Mesodermal cell (in vitro differentiated cells): ENCODE measurements around the gene TBATA.

ENCODE experiments used
- H3K27ac ChIP-seq: 2 replicates; pipeline ENCODE4 v1.7.0; 2013; ENCODE audit warnings: mild to moderate bottlenecking, low read depth, low read length, moderate library complexity; ENCODE audit not compliant: severe bottlenecking
- H3K36me3 ChIP-seq: 2 replicates; pipeline ENCODE4 v1.7.1; 2013; ENCODE audit warnings: mild to moderate bottlenecking, low read length, moderate library complexity; ENCODE audit not compliant: control insufficient read depth, insufficient read depth
- H3K4me1 ChIP-seq: one replicate; pipeline ENCODE4 v1.7.1; 2013; ENCODE audit warnings: mild to moderate bottlenecking, low read length; ENCODE audit not compliant: insufficient read depth, control insufficient read depth, poor library complexity, severe bottlenecking
- H3K4me3 ChIP-seq: 2 replicates; pipeline ENCODE4 v1.7.0; 2013; ENCODE audit warnings: low read length, control low read depth, mild to moderate bottlenecking; ENCODE audit not compliant: insufficient read depth, poor library complexity, severe bottlenecking; ENCODE audit errors: extremely low read depth
- H3K9me3 ChIP-seq: 2 replicates; pipeline ENCODE4 v1.7.1; 2013; ENCODE audit warnings: mild to moderate bottlenecking, low read length, moderate library complexity; ENCODE audit not compliant: control insufficient read depth
- WGBS, 2 experiments: methylation state at CpG; one replicate each; pipeline ENCODE4 v1.1.5; 2013; ENCODE audit warnings: missing lambda C conversion rate in 2 of 2; ENCODE audit not compliant: insufficient coverage in 2 of 2; 5-methylcytosine and 5-hydroxymethylcytosine counted together

TBATA gene

GRCh38 chr10:70761031-70761601 lies 24.1 kb downstream of the TBATA start:
- Histone ChIP-seq H3K9me3 (peaks cover 11% of the 10 kb centered on the region), H3K27ac (no peak overlapping the region), H3K4me3 (no peak overlapping the region), H3K4me1 (no peaks in the 10 kb centered on the region), H3K36me3 (no peaks in the 10 kb centered on the region)
- 31 to 54% methylated on average over 3 to 6 of the region's 7 CpGs for WGBS, 2 experiments

GRCh38 chr10:70760271-70760787 lies 24.8 kb downstream of the TBATA start:
- H3K4me1 ChIP-seq: no peaks in the 10 kb centered on the region
- peaks cover 4% of the 10 kb centered on the region for H3K9me3 ChIP-seq
- WGBS, 2 experiments: 77 to 85% methylated on average over 12 of the region's 12 CpGs
- no peak overlapping the region for H3K4me3 ChIP-seq
- H3K36me3 ChIP-seq: no peaks in the 10 kb centered on the region
- H3K27ac ChIP-seq: no peak overlapping the region

- no peak overlapping the region for H3K4me3 ChIP-seq
- no peaks in the 10 kb centered on the region for H3K4me1 ChIP-seq
- H3K27ac ChIP-seq: no peak overlapping the region
- WGBS, 2 experiments: 55 to 60% methylated on average over 5 to 6 of the region's 7 CpGs
- H3K36me3 ChIP-seq: no peaks in the 10 kb centered on the region
- H3K9me3 ChIP-seq: no peaks in the 10 kb centered on the region
Observed at GRCh38 chr10:70759781-70760180, 25.4 kb downstream of the TBATA start.

GRCh38 chr10:70758757-70759514 lies 26.2 kb downstream of the TBATA start:
- Histone ChIP-seq H3K4me3 (no peak overlapping the region), H3K36me3 (no peaks in the 10 kb centered on the region), H3K27ac (no peak overlapping the region), H3K9me3 (no peaks in the 10 kb centered on the region), H3K4me1 (peaks cover 5% of the 10 kb centered on the region)
- WGBS, 2 experiments: 28 to 31% methylated on average over 6 of the region's 7 CpGs

GRCh38 chr10:70757856-70758255 lies 27.3 kb downstream of the TBATA start:
- Histone ChIP-seq H3K27ac (no peak overlapping the region), H3K9me3 (no peaks in the 10 kb centered on the region), H3K4me1 (peaks cover 5% of the 10 kb centered on the region), H3K36me3 (no peaks in the 10 kb centered on the region), H3K4me3 (no peak overlapping the region)
- WGBS, 2 experiments: 86 to 91% methylated on average over 11 to 13 of the region's 13 CpGs

- no peaks in the 10 kb centered on the region for H3K36me3 ChIP-seq
- H3K9me3 ChIP-seq: no peaks in the 10 kb centered on the region
- peaks cover 5% of the 10 kb centered on the region for H3K4me1 ChIP-seq
- no peak overlapping the region for H3K27ac ChIP-seq
- 85 to 93% methylated on average over 6 to 8 of the region's 8 CpGs for WGBS, 2 experiments
- H3K4me3 ChIP-seq: no peak overlapping the region
Observed at GRCh38 chr10:70756700-70757360, 28.3 kb downstream of the TBATA start.

GRCh38 chr10:70753841-70754621 lies 31.1 kb downstream of the TBATA start:
- Histone ChIP-seq H3K27ac (no peak overlapping the region), H3K4me3 (no peak overlapping the region), H3K4me1 (peaks cover 5% of the 10 kb centered on the region), H3K36me3 (no peaks in the 10 kb centered on the region), H3K9me3 (no peaks in the 10 kb centered on the region)
- 65 to 67% methylated on average over 14 of the region's 15 CpGs for WGBS, 2 experiments

- no peaks in the 10 kb centered on the region for H3K9me3 ChIP-seq
- whole genome bisulfite sequencing, 2 experiments: 87 to 95% methylated on average over 7 to 8 of the region's 10 CpGs
- peaks cover 5% of the 10 kb centered on the region for H3K4me1 ChIP-seq
- no peak overlapping the region for H3K27ac ChIP-seq
- no peak overlapping the region for H3K4me3 ChIP-seq
- H3K36me3 ChIP-seq: no peaks in the 10 kb centered on the region
Observed at GRCh38 chr10:70753026-70753663, 32.0 kb downstream of the TBATA start.

GRCh38 chr10:70752571-70752970 lies 32.6 kb downstream of the TBATA start:
- H3K4me3 ChIP-seq: no peak overlapping the region
- peaks cover 5% of the 10 kb centered on the region for H3K4me1 ChIP-seq
- no peaks in the 10 kb centered on the region for H3K9me3 ChIP-seq
- H3K27ac ChIP-seq: no peak overlapping the region
- 90 to 95% methylated on average over 5 to 6 of the region's 7 CpGs for WGBS, 2 experiments
- H3K36me3 ChIP-seq: no peaks in the 10 kb centered on the region

GRCh38 chr10:70751991-70752390 lies 33.2 kb downstream of the TBATA start:
- Histone ChIP-seq H3K4me3 (no peak overlapping the region), H3K27ac (no peak overlapping the region), H3K4me1 (peaks cover 5% of the 10 kb centered on the region), H3K36me3 (no peaks in the 10 kb centered on the region), H3K9me3 (no peaks in the 10 kb centered on the region)
- 93 to 94% methylated on average over 12 to 14 of the region's 14 CpGs for WGBS, 2 experiments
